Stimulated activated CD8-positive, alpha-beta memory T cell treated with anti-CD3 and anti-CD28 coated beads, Interleukin-4, amount 100 ng/mL, for 4 hours (primary cell): ENCODE measurements around the gene FSIP1.
"Not testable (repeated sequence)": the region's sequence is repeated elsewhere in the genome, so short reads cannot be mapped to it uniquely, and the experiment has no call there.

Experiments
- DNase-seq, 2 donors: peaks; one replicate each; pipeline ENCODE4 v3.0.0-alpha.2; 2020; ENCODE audit warnings: low read depth in 2 of 2, low spot score in 1 of 2

Gene FSIP1

DNA sequence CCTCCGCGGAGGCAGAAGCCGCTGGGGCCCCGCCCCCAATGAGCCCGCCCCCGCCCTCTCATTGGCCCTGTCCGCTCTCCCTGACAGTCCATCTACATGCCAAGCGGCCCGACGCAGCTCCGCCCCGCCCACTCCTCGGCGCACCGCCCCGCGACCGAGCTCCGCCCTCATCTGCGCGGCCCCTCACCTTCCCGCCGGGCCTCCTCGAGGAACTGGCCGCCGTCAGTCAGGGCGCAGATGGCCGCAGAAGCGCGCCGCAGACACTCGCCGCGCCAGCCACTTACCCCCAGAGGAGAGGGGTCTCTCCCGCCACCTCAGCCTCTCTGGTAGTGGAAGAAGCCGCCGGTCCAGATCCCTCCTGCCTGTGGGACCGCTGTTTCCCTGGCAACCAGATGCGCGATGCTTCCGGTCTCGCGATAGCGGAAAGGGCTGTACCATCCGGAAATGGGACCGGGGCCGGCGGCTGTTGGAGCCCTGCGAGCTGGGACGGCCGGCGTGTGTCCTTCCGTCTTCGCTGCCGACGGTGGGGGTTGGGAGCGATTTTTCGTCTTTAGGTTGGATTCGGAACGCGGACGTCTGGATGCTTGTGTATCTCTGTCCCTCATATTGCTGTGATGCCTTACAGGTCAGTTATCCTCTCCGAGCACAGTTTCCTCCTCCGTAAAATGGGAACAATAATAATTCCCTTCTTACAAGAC, at the start of gene FSIP1:
FSIP1 (minus strand) TSS at position 401 of the 698 bp plus-strand sequence. CDS start 6,317 bp downstream, outside the sequence.
- DNase-seq: peak; percentile 85 to 89

DNA sequence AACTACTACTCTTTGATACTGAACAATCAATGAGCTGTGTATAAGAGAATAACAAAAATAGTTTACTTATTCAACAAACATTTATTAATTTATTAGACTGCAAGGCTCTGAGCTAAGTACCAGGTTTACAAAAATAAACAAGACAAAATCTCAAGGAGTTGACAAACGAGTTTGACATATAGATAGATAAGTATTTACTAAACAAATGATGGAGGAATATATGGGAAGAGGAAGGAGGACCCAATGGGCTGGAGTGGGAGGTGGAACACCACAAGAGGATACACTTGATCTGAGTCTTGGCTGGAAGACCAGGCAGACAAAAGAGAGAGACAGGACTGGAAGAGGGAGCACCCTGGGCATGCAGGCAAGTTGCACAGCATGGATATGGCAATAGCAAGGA, 47.5 kb upstream of the FSIP1 start:
- DNase-seq: no peak

DNA sequence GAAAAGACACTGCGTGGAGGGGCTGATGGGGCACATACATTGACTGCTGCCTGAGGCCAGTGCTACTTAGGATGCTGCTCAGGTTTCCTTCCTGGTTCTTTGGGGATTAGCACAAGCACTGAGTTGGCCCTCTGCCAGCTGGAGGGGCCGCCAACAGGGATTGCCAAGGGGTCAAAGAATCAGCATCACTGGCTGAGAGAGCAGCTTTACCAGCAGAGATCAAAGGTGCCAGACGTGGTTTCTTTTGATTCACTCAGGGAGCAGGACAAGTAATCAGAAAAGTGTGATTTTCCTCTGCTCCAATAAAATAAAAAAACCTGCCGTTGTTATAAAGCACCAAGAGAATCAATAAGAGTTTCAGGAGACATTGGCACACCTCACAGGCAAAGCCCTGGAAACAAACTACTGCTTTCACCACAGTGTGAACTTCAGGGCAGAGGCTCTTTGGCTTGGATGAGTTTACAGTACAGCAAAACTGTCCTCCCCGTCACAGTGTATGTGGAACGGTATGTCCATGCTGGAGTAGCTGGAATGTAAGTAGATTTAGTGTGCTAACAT, 45.8 kb upstream of the FSIP1 start:
- DNase-seq: no peak

DNA sequence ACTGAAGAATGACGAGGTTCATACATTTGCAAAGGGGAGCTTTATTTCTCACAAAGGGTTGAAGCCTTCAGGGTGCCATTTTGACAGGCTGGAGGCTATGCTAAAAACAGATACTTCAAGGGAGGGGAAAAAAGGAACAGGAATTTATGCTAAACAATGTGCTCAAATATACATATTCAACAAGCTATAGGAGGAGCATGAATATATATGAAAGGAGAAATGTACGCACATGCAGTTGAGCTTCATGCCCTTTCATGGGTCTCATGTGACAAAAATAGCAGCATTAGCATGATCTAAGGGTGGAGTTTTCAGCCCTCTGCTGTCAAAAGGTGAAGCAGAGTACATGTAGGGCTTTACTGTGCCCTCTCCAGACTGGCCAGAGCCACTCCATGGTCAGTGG, 44.3 kb upstream of the FSIP1 start:
- DNase-seq: no peak

DNA sequence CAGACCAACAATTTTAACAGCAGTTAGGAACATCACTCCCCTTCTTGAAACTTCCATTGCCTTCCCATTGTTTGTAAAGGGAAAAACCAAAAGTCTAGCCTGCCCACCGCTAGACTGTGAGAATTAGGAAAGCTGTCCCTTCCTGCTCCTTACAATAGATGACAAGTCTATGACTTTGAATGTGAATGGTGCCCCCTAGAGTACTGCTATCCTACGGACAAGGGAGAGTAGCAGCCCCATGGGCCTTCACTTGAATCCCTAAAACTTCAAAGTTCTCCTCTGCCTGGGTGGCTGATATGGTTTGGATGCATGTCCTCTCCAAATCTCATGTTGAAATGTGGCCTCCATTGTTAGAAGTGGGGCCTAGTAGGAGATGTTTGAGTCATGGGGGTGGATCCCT, 41.0 kb upstream of the FSIP1 start:
- DNase-seq: no peak

DNA sequence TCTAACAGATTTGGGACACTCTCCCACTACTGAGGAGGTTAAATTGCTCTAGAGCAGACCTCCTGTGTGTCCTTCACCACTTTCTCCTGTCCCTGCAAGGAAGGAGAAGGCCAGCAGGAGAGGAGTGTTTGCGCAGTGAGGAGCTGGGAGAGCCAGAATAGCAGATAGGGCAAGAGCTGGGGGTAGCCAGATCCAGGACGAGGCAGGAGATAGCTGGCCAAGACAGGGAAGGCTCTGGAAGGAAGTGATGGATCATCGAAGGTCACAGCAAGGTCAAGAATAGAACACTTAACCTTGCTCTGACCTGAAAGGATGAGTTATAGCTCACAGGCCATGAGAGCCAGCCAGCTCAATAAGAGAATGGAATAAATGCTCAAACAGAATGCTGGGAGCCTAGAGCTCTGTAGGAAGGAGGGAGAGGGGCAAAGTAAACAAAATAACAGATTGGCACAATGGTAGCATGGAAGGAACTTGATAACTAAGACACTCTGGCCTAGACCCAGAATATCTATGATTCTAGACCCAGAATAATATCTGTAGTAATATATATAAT, 37.5 kb upstream of the FSIP1 start:
- DNase-seq: no peak

DNA sequence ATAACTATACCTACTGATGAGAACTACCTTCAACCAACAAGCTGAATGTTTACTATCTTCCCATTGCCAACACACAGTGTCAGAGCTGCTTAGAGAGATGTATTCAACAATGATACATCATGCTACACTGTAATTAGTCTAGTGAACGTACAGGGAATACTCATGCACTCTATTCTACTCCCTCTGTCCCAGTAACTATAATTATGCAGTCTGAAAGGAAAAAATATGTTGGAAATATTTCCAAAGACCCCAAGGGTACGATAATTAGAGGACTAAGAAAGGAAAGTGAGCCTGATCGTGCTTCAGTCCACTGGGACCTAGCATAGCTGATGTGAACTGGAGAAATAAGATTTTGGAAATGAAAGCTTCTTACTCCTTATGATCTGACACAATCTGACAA, 36.9 kb upstream of the FSIP1 start:
- no peak for DNase-seq

DNA sequence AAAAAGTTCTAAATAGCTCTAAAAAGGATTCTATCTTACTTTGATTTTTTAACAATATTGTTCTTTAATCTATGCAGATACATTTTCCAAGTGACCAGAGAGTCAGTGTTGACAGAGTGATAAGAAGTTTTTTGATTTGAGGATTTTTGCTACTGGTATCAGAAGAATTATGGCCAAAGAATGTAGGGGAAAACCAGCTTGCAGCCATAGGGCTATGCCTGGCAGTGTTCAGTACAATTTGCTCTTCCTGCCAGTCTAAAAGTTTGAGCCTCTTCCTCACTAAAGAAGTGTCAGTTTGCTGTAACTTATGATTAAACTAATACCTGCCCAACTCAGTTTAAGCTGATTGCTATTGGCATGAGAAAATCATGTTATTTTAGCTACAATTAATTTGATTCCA, 35.3 kb upstream of the FSIP1 start:
- DNase-seq: no peak

DNA sequence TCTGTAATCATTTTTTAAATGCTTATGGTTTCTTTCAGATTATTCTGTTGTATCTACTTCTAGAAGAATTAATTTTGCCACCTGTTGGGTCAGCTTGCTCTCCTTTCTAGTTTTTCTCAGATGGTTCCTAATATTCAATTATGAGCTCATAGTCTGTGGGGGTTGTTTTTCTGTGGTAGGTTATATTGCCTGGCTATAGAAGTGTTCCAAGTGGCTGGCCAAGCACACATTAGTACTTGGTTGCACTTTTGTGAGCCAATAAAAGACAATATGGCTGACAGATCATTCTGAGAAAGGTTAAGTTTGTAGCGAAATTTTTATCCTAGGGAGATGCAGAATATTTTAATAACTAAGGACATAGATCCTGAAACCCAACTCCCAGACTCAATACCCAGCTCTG, 31.8 kb upstream of the FSIP1 start:
- no peak for DNase-seq

DNA sequence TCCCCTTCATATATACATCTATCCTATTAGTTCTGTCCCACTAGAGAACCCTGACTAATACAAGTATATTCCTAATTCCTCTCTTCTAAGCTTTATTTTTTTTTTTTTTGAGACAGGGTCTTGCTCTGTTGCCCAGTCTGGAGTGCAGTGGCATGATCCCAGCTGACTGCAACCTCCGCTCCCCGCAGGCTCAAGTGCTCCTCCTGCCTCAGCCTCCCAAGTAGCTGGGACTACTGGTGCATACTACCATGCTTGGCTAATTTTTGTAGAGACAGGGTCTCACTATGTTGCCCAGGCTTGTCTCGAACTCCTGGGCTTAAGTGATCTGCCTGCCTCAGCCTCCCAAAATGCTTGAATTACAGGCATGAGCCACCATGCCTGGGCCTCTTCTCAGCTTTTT, 30.0 kb upstream of the FSIP1 start:
- not testable (repeated sequence) for DNase-seq

DNA sequence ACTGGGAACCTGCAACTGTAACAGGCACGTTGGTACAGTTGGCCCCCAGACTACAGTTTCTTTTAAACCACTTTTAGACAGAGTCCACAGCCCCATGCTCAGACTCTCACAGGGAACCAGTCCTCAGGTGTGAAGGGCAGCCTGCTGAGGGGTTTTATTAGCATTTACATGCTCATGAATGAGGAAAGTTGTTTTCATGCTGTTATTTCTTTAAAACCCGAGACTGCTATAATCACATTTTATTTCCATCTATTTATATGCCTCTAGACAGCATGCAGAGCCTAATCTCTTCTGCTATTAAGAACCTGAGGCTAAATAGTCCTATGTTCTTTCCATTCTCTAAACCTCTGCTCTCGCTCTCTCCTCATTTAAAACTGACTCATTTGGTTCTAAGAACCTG, 26.3 kb upstream of the FSIP1 start:
- DNase-seq: no peak

DNA sequence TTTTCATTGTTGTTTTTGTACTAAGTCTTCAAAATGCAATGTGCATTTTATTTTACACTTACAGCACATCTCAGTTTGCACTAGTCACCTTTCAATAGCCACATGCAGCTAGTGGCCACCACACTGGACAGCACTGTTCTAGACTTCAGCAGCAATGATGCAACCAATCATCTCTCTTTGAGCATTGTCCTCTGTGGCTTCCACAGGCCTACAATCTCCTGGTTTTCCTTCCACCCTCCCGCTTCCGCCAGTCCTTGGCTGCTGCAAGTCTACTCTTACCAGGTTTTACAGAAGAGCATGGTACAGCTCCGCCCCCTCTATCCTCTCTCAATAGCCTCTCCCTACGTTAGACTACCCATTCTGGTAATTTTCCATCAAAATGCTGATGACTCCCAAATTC, 25.1 kb upstream of the FSIP1 start:
- no peak for DNase-seq

DNA sequence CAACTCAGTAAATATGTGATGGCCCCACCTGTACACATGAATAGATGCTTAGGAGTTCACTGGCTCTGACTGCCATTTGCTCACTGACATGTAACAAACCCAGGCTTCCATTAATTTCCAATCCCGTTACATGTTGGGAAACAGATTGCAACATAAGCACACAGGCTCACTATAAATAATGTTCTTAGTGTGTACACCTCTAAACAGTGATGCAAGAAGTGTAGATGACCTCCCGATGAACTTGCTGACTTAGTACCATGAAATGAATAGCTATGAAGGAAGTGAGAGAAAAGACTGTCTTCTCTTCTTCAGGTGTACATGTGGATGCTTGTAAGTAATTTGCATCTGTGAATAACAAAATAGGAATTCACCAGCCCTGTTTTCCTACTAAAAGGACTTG, 21.4 kb upstream of the FSIP1 start:
- DNase-seq: no peak

DNA sequence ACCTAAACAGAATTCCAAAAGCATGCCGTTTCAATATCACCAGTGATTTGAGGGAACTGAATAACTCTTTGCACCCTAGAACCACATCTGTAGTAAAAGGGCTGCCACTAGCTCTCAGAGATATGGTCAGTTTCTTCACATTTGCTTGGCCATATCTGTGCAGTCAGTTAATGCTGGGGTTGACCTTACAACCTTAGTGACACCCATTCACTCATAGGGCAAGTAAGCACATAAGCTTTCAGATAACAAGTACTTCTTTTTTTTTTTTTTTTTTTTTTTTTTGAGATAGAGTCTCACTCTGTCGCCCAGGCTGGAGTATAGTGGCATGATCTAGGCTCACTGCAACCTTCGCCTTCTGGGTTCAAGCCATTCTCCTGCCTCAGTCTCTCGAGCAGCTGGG, 20.4 kb upstream of the FSIP1 start:
- DNase-seq: no peak

DNA sequence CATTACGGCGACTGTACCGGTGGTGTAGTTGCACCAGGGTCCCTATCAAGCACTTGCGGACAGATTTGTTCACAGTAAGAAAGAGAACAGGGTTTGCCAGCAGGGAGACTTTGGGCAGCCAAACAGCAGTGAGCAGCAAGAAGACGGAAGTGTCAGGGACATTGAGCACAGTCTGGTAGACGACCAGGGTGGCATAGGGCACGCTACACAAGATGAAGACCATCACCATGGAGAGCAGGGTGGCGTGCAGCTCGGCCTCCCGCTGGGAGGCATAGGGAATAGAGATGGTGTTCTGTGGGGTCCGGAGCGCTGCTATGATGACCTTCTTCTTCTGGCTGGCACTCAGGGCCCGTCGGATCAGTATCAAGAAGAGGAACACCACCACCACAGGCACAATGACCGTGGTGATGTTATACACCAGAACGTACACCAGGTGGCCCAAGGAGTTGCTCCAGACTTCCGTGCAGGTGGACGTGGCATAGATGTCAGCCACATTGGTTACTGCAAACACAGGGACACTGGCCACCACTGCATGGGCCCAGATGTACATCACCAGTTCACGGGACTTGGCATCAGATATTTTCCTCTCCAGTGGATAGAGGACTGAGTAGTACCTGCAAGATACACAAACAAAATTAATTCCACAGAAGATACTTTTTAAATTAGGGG, 19.1 kb upstream of the FSIP1 start:
- no peak for DNase-seq

DNA sequence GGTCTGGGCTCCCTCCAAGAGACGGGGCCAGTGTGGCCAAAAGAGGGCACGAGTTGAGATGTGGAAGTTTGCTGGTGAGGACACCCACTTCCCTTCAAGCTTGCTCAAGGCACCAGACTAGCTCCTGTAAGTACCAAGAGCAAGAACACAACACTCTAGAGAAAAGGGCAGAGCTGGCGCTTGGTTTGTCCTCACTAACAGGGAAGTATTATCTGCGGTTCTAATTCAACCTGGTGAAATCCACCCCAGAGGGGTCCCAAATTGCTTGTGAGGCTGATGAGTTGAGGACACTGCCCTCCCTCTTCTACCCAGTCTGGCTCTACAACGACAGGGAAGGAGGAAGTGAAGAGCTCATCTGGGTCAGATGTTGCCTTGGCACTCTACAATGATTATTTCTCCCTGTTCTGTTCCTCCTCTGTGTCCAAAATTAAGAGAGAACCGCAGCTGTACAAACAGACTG, 16.9 kb upstream of the FSIP1 start:
- no peak for DNase-seq

DNA sequence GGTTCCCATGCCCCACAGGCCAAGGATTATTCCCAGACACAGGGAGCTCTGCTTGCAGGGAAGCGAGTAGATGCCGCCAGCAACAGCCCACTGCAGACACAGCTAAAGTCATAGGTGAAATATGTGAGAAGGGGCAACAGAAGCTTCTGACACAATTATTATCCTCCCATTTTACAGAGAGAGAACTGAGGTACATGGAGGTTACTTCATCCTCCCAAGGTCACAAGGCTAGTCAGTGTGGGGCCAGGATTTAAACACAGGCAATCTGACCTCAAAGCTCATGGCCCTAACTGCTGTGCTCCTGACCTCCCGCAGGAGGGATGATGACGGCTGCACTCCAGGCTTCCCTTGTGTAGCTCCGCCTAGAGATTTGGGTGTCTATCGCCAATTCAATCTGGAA, 15.7 kb upstream of the FSIP1 start:
- DNase-seq: no peak

DNA sequence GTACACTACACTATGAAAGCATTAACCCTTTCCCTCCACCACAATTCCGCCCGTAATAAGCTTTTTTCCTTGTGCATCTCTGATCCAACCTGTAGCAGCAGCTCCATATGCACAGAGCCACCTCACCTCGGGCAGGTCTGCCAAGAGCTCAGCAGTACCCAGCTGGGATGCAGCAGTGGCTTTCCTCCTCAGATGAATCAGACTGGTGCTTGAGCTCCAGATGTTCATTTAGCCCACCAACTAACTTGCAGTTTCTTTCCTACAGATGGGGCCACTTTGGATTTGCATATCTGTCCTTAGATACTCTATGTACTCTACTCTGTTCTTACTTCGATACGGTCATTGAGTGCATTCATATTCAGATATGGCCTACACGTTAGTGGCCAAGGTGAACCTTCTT, 14.8 kb upstream of the FSIP1 start:
- DNase-seq: no peak

DNA sequence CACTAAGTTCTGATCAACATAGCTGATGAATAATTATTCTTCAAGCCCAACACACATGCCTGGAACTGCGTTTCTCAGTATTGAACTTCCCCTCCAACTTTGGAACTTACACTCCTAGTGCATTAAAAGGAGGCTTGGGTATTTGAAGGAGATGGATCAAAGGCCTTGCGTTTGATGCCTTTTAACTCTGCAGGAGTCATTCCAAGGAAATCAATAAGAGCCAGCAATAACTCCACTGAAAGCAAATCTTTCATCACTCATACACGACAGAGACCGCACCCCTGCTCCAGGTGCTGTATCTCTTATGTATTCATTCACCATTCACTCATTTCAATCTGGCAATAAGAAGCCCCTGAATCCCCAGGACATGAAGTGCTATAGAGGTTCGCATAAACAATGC, 14.0 kb upstream of the FSIP1 start:
- DNase-seq: no peak

DNA sequence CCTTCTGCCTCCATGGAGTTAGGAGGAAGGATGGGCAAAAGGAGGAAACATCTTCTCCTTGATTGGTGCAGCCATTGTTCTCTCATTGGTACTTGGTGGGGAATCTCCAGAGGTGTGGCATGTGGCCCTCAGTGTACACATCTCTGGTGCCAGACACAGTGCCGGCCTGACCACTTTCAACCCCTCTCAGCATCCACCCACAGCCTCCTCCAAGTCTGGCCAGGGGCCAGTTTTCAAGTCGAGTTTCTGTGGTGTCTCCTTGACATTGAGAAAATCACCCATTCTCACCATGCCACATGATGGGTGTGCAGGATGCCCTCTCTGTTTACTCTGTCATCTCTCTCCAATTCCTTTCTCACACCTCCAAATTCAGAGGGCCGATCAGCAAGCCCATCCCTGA, 12.8 kb upstream of the FSIP1 start:
- DNase-seq: no peak

DNA sequence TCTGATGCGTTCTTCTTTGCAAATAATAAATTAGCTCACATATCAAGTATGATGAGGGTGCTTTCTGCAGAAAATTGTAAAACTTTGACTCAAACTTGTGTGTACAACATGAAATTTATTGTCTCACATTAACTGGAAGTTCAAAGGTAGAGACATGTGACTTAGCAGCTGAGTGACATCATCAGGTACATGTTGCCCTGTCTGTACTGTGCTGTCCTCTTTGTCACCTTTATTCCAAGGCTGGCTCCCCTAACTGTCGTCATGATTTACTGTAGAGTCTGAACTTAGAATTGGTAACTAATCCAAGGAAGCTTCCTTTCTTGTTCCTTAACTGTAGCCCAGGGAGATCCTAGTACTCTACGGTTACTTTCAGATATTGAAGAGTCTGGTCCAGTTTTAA, 12.3 kb upstream of the FSIP1 start:
- no peak for DNase-seq

DNA sequence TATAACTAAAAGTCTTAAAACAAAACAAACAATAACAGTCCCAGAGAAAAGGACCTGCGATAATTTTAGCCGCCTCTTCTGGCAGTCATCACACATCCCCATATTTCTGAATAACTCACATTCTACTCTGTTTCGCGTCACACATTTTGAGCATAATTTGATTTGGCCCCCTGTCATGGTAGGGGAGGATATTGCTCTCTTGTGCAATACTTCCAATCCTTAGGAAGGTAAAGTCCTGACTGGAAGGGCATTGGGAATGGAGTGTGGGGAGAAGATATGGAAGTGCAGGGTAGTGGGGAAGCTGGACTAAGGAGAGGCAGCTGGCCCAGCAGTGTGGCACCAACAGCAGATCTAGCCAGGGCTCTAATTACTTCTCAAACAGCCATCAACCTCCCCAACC, 11.3 kb upstream of the FSIP1 start:
- DNase-seq: no peak
